Bone marrow (tissue), 2 donors: ENCODE results near the gene KIF1C.

Experiments used
- DNase-seq, 2 donors: peaks; one replicate each; lab custom pipeline; 2025; lab: John Stamatoyannopoulos, UW

The KIF1C gene

DNA sequence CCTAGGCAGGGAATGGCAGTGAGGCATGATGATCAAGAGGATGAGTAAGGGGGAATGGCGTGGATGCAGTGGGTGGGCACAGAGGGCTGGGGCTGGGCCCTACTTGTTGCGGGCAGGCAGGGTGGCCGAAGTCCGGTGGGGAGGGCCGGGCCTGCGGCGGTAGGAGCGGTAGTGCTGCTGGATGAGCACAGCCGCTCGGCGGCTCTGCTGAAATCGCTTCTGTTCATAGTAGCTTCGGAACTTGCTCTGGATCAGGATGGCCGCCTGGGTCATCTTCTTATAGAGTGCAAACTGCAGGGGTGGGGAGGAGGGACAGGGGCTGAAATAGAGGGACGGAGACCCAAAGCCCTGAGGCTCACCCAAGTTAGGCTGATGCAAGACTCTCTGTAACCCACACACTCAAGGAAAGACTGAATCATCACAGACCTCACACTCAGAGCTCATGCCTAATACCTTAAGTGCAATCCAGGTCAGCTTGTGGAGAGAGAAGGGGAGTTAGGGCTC, 28.7 kb upstream of the KIF1C start:
- peak in 1 of 2 donors; percentile 6 for DNase-seq

- DNase-seq, result no peak
These were observed 28.1 kb upstream of the KIF1C start for GRCh38 chr17:4969551-4970173.

- DNase-seq, result no peak
These were observed 27.5 kb upstream of the KIF1C start for GRCh38 chr17:4970273-4970672.

DNA sequence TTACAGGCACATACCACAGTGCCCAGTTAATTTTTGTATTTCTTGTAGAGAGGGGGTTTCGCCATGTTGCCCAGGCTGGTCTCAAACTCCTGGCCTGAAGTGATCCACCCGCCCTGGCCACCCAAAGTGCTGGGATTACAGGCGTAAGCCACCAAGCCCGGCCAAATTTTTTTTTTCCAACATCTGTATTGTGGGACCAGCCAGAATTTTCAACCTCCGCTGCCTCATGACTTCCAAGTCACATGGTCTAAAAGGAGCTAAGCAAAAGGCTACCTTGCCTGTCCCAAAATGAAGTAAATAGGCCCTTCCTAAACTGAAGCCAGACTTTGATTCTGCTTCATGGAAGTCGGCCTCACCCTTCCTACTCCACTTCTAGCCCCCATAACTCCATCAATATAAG, 25.9 kb upstream of the KIF1C start:
- DNase-seq, result no peak

DNA sequence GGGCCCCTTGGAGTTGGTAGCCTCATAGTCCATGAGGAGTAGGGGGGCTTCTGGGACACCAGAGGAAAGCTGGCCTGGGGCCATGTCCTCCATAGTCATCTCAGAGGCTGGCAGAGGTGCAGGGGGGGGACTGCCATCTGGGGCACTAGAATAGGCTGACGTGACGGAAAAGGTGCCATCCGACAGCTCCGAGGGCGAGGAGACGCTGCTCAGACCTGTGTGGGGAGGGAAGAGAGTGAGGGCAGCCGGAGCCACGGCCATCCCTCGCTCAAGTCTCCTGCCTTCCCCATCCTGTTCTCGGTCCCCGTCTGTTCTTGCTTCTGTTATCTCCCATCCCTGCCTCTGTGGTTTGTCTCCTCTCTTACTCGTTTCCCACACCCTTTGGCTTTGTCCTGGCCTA, 25.4 kb upstream of the KIF1C start:
- DNase-seq, result no peak

GRCh38 chr17:4972752-4973151, 25.0 kb upstream of the KIF1C start:
- DNase-seq, result no peak

DNA sequence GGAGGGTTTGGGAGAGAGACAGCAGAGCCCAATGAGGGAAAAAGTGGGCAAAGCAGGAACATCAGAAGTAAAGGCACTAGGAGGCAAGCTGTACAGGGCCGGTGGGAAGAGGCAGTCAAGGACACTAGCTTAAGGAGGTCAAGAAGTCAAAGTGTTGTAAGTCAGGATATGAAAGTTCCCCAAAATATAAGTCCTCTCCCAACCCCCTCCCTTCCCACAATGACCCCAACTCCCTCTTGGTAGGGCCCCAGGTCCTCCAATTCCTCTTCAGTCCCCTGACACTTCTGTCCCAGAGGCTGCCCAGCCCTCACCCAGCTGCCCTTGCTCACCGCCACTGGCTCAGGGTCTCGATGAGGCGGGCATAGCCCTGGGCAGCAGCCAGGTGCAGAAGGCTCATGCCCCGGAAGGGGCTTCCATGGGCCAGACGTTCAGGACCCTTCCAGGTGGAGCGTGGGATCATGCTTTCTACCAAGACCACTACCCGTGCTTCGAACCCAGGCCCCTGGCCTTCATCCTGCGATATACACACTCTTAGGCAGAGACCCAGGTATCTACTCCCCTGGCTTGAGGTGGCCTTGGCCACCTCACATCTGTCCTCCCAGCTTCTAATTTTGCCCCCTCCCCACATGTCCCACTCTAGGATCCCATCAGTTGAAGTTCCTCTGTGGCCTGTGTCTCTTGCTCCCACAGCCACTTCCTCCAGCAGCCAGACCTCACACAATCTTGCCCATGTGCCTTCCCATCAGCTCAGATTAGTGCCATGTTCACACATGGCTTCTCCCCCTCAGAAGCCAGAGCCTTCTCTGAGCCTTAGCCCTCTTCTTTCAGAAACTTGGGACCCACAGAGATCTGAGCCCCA, 24.3 kb upstream of the KIF1C start:
- no peak for DNase-seq

GRCh38 chr17:4974115-4974670, 23.6 kb upstream of the KIF1C start:
- DNase-seq, result no peak

GRCh38 chr17:4978726-4979125, 19.0 kb upstream of the KIF1C start:
- DNase-seq, result peak in 1 of 2 donors; percentile 78

- peak in 1 of 2 donors; percentile 37 for DNase-seq
These were observed 17.0 kb upstream of the KIF1C start for GRCh38 chr17:4980644-4981216.

DNA sequence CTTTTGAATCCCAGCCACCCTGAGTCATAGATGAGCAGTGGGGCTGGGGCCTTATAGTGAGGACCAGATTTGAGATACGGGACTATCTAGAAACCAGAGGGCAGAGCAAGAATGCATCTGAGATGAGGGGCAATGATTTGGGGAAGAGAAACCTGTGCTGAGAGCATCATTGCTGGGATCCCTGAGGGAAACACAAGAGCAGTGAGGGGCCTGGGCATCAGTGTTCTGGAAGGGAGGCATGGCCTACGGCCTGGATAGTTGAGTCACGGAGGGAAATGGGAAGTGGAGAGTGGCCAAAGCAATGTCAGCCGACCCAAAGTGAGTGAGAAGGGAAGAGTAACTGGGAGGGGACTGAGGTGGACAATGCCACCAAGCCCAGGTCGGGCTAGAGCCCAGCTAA, 15.4 kb upstream of the KIF1C start:
- DNase-seq, result no peak

DNA sequence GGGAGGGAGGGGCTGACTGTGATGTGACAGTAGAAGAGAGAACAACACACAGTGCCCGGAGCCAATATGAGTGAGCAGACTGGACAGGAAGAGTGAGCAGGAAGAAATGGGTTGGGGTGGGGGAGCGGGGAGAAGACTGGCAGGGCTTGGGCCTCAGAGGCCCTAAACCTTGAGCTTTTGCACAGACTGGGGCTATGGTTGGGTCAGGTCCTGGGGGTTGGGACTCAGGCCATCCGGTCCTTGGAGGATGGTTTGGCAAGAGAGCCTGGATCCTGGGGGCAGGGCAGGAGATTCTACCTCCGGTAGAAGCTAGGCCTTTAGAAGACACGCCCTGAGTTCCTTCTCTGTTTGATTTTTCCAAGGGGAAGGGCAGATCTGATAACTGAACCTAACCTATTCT, 11.3 kb upstream of the KIF1C start:
- DNase-seq, result no peak

GRCh38 chr17:4986951-4987766, 10.6 kb upstream of the KIF1C start, which contains the start of gene CAMTA2:
Gene CAMTA2 (minus strand): TSS chr17:4987675. CDS start chr17:4986222, 1,453 bp downstream.
- peak; percentile 65 to 76 for DNase-seq

DNA sequence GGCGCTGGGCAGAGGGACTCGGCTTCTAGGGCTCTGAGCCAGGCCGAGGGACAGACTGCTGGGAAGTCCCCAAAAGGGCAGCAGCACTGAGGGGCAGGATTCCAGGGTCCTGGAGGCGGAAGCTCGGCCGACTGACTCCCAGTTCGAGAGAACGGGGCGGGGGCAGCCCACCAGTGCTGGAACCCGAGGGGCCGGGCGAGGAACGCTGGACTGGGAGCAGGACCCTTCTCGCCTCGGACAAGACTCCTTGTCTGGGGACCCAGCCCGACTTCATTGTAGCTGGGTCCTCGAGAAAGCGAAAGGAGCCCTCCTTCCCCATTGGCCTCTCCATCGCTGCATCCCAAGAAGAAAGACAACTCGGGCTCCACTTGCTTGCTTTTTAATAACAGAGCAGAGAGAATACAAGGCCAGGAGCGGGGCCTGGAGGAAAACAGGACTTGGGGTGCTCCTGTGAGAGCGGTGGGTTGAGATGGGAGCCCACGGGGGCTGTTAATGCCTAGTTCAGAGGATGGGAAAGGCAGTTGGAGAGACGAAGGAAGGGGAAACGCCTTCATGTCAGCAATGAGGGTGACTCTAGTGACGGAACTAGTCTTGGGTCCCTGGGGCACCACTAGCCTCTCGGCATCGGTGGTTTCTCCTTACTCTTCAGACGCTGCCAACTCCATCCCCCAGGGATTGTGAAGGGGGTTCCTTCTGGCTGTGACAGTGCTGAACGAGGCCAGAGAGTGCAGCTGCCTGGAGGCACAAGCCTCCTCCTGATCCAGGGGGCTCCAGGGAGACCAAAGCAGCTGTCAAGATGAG, 9.8 kb upstream of the KIF1C start:
- DNase-seq, result no peak

DNA sequence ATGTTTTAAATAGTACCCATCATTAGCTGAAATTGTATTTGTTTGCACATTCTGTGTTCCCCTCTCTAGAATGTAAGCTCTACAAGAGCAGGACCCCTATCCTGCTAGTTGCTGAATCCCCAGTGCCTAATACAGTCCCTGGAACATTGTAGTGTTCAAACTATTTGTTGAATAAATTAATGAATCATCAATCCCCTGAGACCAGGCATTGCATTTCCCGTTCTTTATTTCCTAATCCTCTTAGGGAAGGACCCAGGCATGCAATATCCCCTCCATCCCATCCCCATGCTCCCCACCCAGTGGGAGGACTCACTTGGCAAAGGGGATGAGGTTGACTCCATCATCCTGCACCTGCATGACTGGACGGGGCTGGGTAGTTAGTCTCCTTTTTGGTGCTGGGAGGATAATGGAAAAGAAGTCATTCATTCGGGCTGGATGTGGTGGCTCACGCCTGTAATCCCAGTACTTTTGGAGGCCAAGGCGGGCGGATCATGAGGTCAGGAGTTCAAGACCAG, 3.6 kb upstream of the KIF1C start:
- DNase-seq, result no peak

GRCh38 chr17:4998027-4998731, 429 bp downstream of the KIF1C start:
- DNase-seq, result no peak

- no peak for DNase-seq
These were observed 1.1 kb downstream of the KIF1C start for GRCh38 chr17:4998732-4999429.

DNA sequence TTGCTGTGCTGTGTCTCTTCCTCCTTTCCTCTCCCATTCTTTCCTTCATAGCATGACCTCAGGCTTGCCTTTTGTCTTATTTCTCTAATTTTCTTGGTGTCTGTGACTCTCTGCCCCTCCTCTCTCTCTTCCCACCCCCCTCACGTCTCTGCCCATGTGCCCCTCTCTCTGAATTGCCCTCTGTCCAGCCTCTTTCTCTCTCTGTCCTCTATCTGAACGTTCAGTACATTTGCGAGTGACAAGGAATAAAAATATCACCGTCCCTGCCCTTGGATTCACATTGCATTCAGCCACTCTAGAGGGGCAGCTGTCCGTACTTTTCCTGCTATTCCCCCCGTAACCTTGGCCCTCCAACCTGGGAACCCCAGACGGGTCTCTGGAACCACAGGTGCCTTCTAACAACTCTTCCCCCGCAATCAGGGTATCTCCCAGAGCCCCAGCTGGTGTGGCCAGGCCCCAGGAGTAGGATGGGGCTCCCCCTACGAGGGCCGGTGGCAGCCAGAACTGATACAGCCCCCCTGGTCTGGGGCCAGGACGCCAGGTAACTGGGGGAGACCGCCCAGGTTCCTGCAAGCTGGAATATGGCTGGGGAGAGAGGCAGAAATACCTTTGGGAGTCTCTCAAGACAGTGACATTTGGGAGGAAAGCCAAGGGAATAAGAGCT, 1.8 kb downstream of the KIF1C start:
- no peak for DNase-seq

DNA sequence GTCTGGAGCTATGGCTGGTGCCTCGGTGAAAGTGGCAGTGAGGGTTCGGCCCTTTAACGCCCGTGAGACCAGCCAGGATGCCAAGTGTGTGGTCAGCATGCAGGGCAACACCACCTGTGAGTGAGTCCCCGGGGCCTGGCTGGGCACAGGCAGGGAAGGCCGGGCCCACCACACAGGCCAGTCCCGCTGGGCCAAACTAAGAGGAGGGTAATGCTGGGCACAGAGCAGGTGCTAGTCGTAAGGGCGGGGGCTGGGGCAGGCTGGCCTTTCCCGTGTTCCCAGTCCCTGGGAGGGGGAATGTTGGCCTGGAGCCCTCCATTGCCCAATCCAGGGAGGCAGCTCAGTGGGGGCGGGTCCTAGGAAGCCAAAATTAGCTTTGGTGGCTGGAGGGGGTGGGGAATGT, 2.5 kb downstream of the KIF1C start:
- no peak for DNase-seq
